OCI-LY3 (cell line): ENCODE data around the gene CASK.

Experiments used
- H2AFZ ChIP-seq: fragments of 200-600, 300-600 bp; shearing (Covaris generic); 2 replicates; pipeline ENCODE4 v1.6.0; 2014; ENCODE audit warnings: antibody characterized with exemption, low read depth, low read length
- H3K27ac ChIP-seq: fragments of 200-600, 300-600 bp; sonication (generic); 2 replicates; pipeline ENCODE4 v1.5.1; 2014; ENCODE audit warnings: mild to moderate bottlenecking, low read length, moderate library complexity, mixed read lengths
- H3K27me3 ChIP-seq: fragments of 200-600, 300-600 bp; sonication (generic); 2 replicates; pipeline ENCODE4 v1.6.1; 2014; ENCODE audit warnings: low read depth, low read length, mixed read lengths
- H3K36me3 ChIP-seq: fragments of 200-600, 300-600 bp; sonication (generic); replicated peaks from 2 replicates; pipeline ENCODE3; 2014; ENCODE audit warnings: low read depth, low read length, mixed read lengths
- H3K4me1 ChIP-seq: fragments of 300-600, 200-600 bp; sonication (generic); 2 replicates; pipeline ENCODE4 v1.6.1; 2014; ENCODE audit warnings: low read length, mixed read lengths
- H3K4me2 ChIP-seq: fragments of 200-600, 300-600 bp; sonication (generic); 2 replicates; pipeline ENCODE4 v1.6.1; 2014; ENCODE audit warnings: low read length, mixed read lengths
- H3K4me3 ChIP-seq: fragments of 300-600, 200-600 bp; sonication (generic); 2 replicates; pipeline ENCODE4 v1.5.1; 2014; ENCODE audit warnings: antibody characterized with exemption, mild to moderate bottlenecking, low read length, moderate library complexity
- H3K79me2 ChIP-seq: fragments of 300-600, 200-600 bp; shearing (Covaris generic); 2 replicates; pipeline ENCODE4 v1.6.1; 2014; ENCODE audit warnings: mild to moderate bottlenecking, low read length, mixed read lengths
- H3K9ac ChIP-seq: fragments of 300-600, 200-600 bp; shearing (Covaris generic); 2 replicates; pipeline ENCODE4 v1.6.0; 2014; ENCODE audit warnings: mild to moderate bottlenecking, low read length, moderate library complexity
- H3K9me3 ChIP-seq: fragments of 200-600, 300-600 bp; shearing (Covaris generic); 2 replicates; pipeline ENCODE4 v1.6.1; 2014; ENCODE audit warnings: low read length, mixed read lengths; ENCODE audit not compliant: insufficient read depth
- H4K20me1 ChIP-seq: fragments of 200-600, 300-600 bp; sonication (generic); 2 replicates; pipeline ENCODE4 v1.6.1; 2016; ENCODE audit warnings: low read length, mixed read lengths; ENCODE audit not compliant: insufficient read depth
- CTCF ChIP-seq: fragments of 200-600, 300-600 bp; sonication (generic); IDR thresholded peaks from 2 replicates; pipeline ENCODE4 v1.5.1; 2014; ENCODE audit warnings: antibody characterized with exemption, low read length, low read depth
- EZH2phosphoT487 ChIP-seq: fragments of 200-600 bp; shearing (Covaris generic); IDR thresholded peaks from 2 replicates; pipeline ENCODE4 v1.6.1; 2018; ENCODE audit warnings: antibody characterized with exemption, mixed run types, low read depth

CASK gene

GRCh38 chrX:41912923-41913322 lies 10.4 kb downstream of the CASK start:
- H3K36me3 ChIP-seq, result peaks cover 4% of the 10 kb centered on the region
- no peaks in the 10 kb centered on the region for H3K9me3 ChIP-seq
- peaks cover 89% of the 10 kb centered on the region for H3K79me2 ChIP-seq

GRCh38 chrX:41909068-41909467 lies 14.3 kb downstream of the CASK start:
- TF ChIP-seq CTCF, result no peak
- no peak for TF ChIP-seq EZH2phosphoT487

More at GRCh38 chrX:41912923-41913322, 10.4 kb downstream of the CASK start:
- no peak overlapping the region for H3K9ac ChIP-seq
- no peak overlapping the region for H3K4me2 ChIP-seq
- no peak overlapping the region for H3K4me3 ChIP-seq
- H2AFZ ChIP-seq, result no peak overlapping the region
- H3K4me1 ChIP-seq, result no peaks in the 10 kb centered on the region
- H3K27ac ChIP-seq, result no peak overlapping the region
- TF ChIP-seq EZH2phosphoT487 (no peak), CTCF (no peak)
- peaks cover 52% of the 10 kb centered on the region for H4K20me1 ChIP-seq
- H3K27me3 ChIP-seq, result no peaks in the 10 kb centered on the region

GRCh38 chrX:41906515-41907187 lies 16.7 kb downstream of the CASK start:
- Histone ChIP-seq H3K79me2 (peaks cover 98% of the 10 kb centered on the region), H3K4me3 (no peak overlapping the region), H3K9ac (no peak overlapping the region), H4K20me1 (peaks cover 36% of the 10 kb centered on the region), H3K27me3 (no peaks in the 10 kb centered on the region), H2AFZ (no peak overlapping the region), H3K27ac (no peak overlapping the region), H3K4me1 (peaks cover 17% of the 10 kb centered on the region), H3K36me3 (peaks cover 19% of the 10 kb centered on the region), H3K9me3 (no peaks in the 10 kb centered on the region), H3K4me2 (no peak overlapping the region)
- TF ChIP-seq CTCF (no peak), EZH2phosphoT487 (no peak)

More at GRCh38 chrX:41909068-41909467, 14.3 kb downstream of the CASK start:
- Histone ChIP-seq H3K4me3 (no peak overlapping the region), H3K9ac (no peak overlapping the region), H2AFZ (no peak overlapping the region), H3K79me2 (peaks cover 91% of the 10 kb centered on the region), H3K9me3 (no peaks in the 10 kb centered on the region), H3K4me1 (peaks cover 4% of the 10 kb centered on the region), H3K27ac (no peak overlapping the region), H3K27me3 (no peaks in the 10 kb centered on the region), H3K36me3 (peaks cover 3% of the 10 kb centered on the region), H4K20me1 (peaks cover 37% of the 10 kb centered on the region), H3K4me2 (no peak overlapping the region)

- Histone ChIP-seq H2AFZ (no peak overlapping the region), H3K9me3 (peaks cover 5% of the 10 kb centered on the region; the same call in 1 of the 2 replicates), H3K4me3 (no peak overlapping the region), H3K27me3 (no peaks in the 10 kb centered on the region), H3K36me3 (peaks cover 27% of the 10 kb centered on the region), H3K27ac (peak overlapping the region; percentile 25; the same call in 1 of the 2 replicates), H3K4me2 (0 out of 2 replicates have a peak overlapping the region, but pooled peaks have one; percentile 28), H4K20me1 (peaks cover 21% of the 10 kb centered on the region; the same call in 1 of the 2 replicates), H3K79me2 (peaks cover 72% of the 10 kb centered on the region), H3K4me1 (peaks cover 17% of the 10 kb centered on the region), H3K9ac (no peak overlapping the region)
- TF ChIP-seq EZH2phosphoT487 (no peak), CTCF (no peak)
Observed at GRCh38 chrX:41903544-41903943, 19.8 kb downstream of the CASK start.
